HG03159 (cell line): Measurements from ENCODE around the gene BBS7.
A peak's percentile ranks its signal among the peaks of the same experiment; 100 is the strongest.

ENCODE experiments used
- ATAC-seq: cut with Tn5 transposase; IDR thresholded peaks from one replicate; pipeline ENCODE4 v1.9.1; 2021; ENCODE audit warnings: mild to moderate bottlenecking, moderate library complexity; ENCODE audit not compliant: unreplicated experiment

The BBS7 gene

GRCh38 chr4:121829511-121829910 is 40.8 kb downstream of the BBS7 start:
- ATAC-seq, result no peak

- ATAC-seq, result no peak
Observed at GRCh38 chr4:121827853-121828252, 42.4 kb downstream of the BBS7 start.

- ATAC-seq, result no peak
Observed at GRCh38 chr4:121824950-121825349, 45.3 kb downstream of the BBS7 start.

- no peak for ATAC-seq
Observed at GRCh38 chr4:121824171-121824527, 46.1 kb downstream of the BBS7 start.

GRCh38 chr4:121823505-121824170 is 46.6 kb downstream of the BBS7 start, which contains the start of gene CCNA2:
TSS of gene CCNA2 (minus strand) at chr4:121823883. CDS start at chr4:121823628, 255 bp downstream.
- peak; percentile 95 for ATAC-seq

GRCh38 chr4:121822796-121823504 is 47.3 kb downstream of the BBS7 start:
- peak; percentile 54 for ATAC-seq

GRCh38 chr4:121822047-121822446 is 48.2 kb downstream of the BBS7 start:
- ATAC-seq, result no peak

GRCh38 chr4:121819216-121819965 is 50.9 kb downstream of the BBS7 start:
- no peak for ATAC-seq

- no peak for ATAC-seq
Observed at GRCh38 chr4:121818215-121818614, 52.1 kb downstream of the BBS7 start.

GRCh38 chr4:121817701-121818100 is 52.6 kb downstream of the BBS7 start:
- no peak for ATAC-seq

GRCh38 chr4:121817006-121817405 is 53.3 kb downstream of the BBS7 start:
- no peak for ATAC-seq

- ATAC-seq, result no peak
Observed at GRCh38 chr4:121814756-121815155, 55.5 kb downstream of the BBS7 start.

GRCh38 chr4:121811122-121811521 is 59.2 kb downstream of the BBS7 start:
- ATAC-seq, result no peak

- ATAC-seq, result no peak
Observed at GRCh38 chr4:121806411-121806810, 63.9 kb downstream of the BBS7 start.

GRCh38 chr4:121801715-121802075 is 68.6 kb downstream of the BBS7 start:
- no peak for ATAC-seq

GRCh38 chr4:121800961-121801714 is 69.1 kb downstream of the BBS7 start, which contains the start of gene EXOSC9:
TSS of gene EXOSC9 (plus strand) at chr4:121801323. CDS start at chr4:121801425, 102 bp downstream.
- peak; percentile 76 for ATAC-seq

- peak; percentile 17 for ATAC-seq
Observed at GRCh38 chr4:121800638-121800960, 69.7 kb downstream of the BBS7 start.

- ATAC-seq, result no peak
Observed at GRCh38 chr4:121799867-121800501, 70.3 kb downstream of the BBS7 start.

- no peak for ATAC-seq
Observed at GRCh38 chr4:121799208-121799823, 71.0 kb downstream of the BBS7 start.

- no peak for ATAC-seq
Observed at GRCh38 chr4:121796283-121796682, 74.0 kb downstream of the BBS7 start.
